ENCODE data around the gene RASSF3. TPM values are rescaled to one million over a fixed set of nuclear protein-coding genes. Genes with fewer than 3 reads are reported as not detected.

RASSF3 gene
- total RNA-seq, 1 experiment from 2014 or later = 162 TPM

DNA sequence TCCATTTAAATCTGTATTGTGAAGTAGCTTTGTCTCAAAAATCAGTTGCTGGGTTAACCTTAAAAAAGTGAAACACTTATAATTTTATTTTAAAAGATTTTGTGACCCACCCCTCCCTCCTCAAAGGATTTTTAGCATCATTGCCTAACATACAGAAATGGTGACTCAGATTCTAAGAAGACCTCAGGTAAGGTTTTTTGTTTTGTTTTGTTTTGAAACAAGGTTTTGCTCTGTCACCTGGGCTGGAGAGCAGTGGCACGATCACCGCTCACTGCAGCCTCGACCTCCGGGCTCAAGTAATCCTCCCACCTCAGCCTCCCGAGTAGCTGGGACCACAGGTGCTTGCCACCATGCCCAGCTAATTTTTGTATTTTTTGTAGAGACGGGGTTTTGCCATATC lies 74.8 kb downstream of the RASSF3 start:
- intact Hi-C loops (cut with micrococcal nuclease; ENCODE audit: unreplicated experiment) = no loop called here
- peak overlapping the region; percentile 17 for H3K27ac Mint-ChIP-seq (ENCODE audit: unreplicated experiment)
- no peak overlapping the region for H3K4me3 Mint-ChIP-seq (ENCODE audit: low read depth, unreplicated experiment)
- DNase-seq = no peak
- H3K9me3 Mint-ChIP-seq (ENCODE audit: low read depth, unreplicated experiment) = no peaks in the 10 kb centered on the region
- no peaks in the 10 kb centered on the region for H3K27me3 Mint-ChIP-seq (ENCODE audit: unreplicated experiment)
- CTCF ChIA-PET = no interaction called here
- peaks cover 68% of the 10 kb centered on the region for H3K36me3 Mint-ChIP-seq (ENCODE audit: insufficient read depth, unreplicated experiment)
- peaks cover 44% of the 10 kb centered on the region for H3K4me1 Mint-ChIP-seq (ENCODE audit: low read depth, unreplicated experiment)
- TF ChIP-seq, protein P1, sequence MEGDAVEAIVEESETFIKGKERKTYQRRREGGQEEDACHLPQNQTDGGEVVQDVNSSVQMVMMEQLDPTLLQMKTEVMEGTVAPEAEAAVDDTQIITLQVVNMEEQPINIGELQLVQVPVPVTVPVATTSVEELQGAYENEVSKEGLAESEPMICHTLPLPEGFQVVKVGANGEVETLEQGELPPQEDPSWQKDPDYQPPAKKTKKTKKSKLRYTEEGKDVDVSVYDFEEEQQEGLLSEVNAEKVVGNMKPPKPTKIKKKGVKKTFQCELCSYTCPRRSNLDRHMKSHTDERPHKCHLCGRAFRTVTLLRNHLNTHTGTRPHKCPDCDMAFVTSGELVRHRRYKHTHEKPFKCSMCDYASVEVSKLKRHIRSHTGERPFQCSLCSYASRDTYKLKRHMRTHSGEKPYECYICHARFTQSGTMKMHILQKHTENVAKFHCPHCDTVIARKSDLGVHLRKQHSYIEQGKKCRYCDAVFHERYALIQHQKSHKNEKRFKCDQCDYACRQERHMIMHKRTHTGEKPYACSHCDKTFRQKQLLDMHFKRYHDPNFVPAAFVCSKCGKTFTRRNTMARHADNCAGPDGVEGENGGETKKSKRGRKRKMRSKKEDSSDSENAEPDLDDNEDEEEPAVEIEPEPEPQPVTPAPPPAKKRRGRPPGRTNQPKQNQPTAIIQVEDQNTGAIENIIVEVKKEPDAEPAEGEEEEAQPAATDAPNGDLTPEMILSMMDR (IDR thresholded peaks at IDR 0.05; ENCODE audit: unreplicated experiment) = no peak
- BruUV-seq (replicated peaks) = no TSS peak

DNA sequence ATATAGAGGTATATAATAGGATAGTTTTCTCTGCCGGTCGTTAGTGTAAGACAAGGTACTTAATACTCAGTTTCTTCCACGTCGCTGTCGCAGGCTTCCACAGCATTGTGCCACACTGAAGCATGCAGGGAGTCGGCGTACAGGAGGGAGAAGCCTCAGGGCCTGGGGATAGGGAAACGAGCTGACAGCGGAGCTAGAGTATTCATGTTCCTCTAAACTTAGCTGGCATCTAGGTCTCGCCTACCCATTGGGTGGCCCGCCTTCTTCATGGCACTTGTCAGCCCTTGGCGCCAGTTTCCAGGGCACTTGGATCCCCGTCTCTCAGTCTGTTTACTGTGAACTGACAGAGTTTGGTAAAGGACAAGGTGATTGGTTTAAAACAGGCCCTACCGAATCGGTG lies 75.3 kb downstream of the RASSF3 start:
- Mint-ChIP-seq H3K27me3 (ENCODE audit: unreplicated experiment) (no peaks in the 10 kb centered on the region), H3K27ac (ENCODE audit: unreplicated experiment) (peak overlapping the region; percentile 17), H3K4me1 (ENCODE audit: low read depth, unreplicated experiment) (peaks cover 39% of the 10 kb centered on the region), H3K4me3 (ENCODE audit: low read depth, unreplicated experiment) (no peak overlapping the region), H3K9me3 (ENCODE audit: low read depth, unreplicated experiment) (no peaks in the 10 kb centered on the region), H3K36me3 (ENCODE audit: insufficient read depth, unreplicated experiment) (peaks cover 74% of the 10 kb centered on the region)
- TF ChIP-seq, protein P1 (IDR thresholded peaks at IDR 0.05; ENCODE audit: unreplicated experiment) = no peak
- intact Hi-C loops (cut with micrococcal nuclease; ENCODE audit: unreplicated experiment) = no loop called here
- no peak for DNase-seq
- CTCF ChIA-PET = no interaction called here
- BruUV-seq (replicated peaks) = no TSS peak

DNA sequence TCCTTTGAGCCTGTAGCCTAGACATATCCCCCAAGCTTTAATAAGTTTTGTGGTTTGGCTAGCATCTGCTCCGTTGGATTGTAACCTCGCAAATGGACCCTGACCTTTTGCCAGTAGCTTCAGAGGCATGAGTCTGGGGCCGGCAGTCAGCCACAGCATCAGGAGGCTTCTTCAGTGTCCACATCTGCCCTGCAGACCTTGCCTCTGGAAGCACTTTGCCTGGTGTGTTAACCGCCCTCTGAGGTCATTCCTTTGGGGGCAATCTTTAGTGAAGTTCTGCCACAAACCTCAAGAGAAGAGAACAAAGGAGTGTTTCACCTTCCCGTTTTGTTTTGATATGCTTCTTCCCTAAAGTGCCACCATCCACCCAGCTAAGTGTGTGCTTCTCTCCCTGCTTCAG lies 77.5 kb downstream of the RASSF3 start:
- CTCF ChIA-PET = interaction anchor here (0.7 kb wide), 1 partner anchor 118 kb away, joined by 3 read pairs; no protein-coding TSS in a partner anchor
- BruUV-seq (replicated peaks) = no TSS peak
- Mint-ChIP-seq H3K4me3 (ENCODE audit: low read depth, unreplicated experiment) (no peak overlapping the region), H3K9me3 (ENCODE audit: low read depth, unreplicated experiment) (no peaks in the 10 kb centered on the region), H3K4me1 (ENCODE audit: low read depth, unreplicated experiment) (peaks cover 36% of the 10 kb centered on the region), H3K27me3 (ENCODE audit: unreplicated experiment) (no peaks in the 10 kb centered on the region), H3K36me3 (ENCODE audit: insufficient read depth, unreplicated experiment) (peaks cover 84% of the 10 kb centered on the region), H3K27ac (ENCODE audit: unreplicated experiment) (no peak overlapping the region)
- intact Hi-C loops (cut with micrococcal nuclease; ENCODE audit: unreplicated experiment) = no loop called here
- TF ChIP-seq, protein P1 (IDR thresholded peaks at IDR 0.05; ENCODE audit: unreplicated experiment) = no peak
- DNase-seq = no peak

DNA sequence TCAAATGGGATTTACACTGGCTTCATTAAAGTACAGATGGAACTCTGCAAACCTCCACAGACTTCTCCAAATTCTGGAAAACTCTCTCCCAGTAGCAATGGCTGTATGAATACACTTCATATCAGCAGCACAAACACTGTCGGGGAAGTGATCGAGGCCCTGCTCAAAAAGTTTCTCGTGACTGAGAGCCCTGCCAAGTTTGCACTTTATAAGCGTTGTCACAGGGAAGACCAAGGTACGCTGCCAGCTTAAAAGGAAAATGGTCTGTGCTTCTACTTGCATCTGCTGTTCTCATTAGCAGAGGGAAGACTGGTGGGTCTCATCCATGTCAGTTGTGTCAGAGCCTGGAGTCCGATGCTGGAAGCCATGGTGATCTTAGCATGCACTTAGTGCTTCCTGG lies 77.9 kb downstream of the RASSF3 start:
- Mint-ChIP-seq H3K36me3 (ENCODE audit: insufficient read depth, unreplicated experiment) (peaks cover 85% of the 10 kb centered on the region), H3K4me3 (ENCODE audit: low read depth, unreplicated experiment) (no peak overlapping the region), H3K4me1 (ENCODE audit: low read depth, unreplicated experiment) (peaks cover 32% of the 10 kb centered on the region), H3K27ac (ENCODE audit: unreplicated experiment) (no peak overlapping the region), H3K9me3 (ENCODE audit: low read depth, unreplicated experiment) (no peaks in the 10 kb centered on the region), H3K27me3 (ENCODE audit: unreplicated experiment) (no peaks in the 10 kb centered on the region)
- intact Hi-C loops (cut with micrococcal nuclease; ENCODE audit: unreplicated experiment) = no loop called here
- TF ChIP-seq, protein P1 (IDR thresholded peaks at IDR 0.05; ENCODE audit: unreplicated experiment) = no peak
- CTCF ChIA-PET = no interaction called here
- DNase-seq = no peak
- BruUV-seq (replicated peaks) = no TSS peak
